NCI-H2171 treated with DMSO at 0.1 percent for 48 hours (cell line): ENCODE measurements around the gene IKZF2.

ENCODE experiments used
- DNase-seq: peaks from one replicate; lab custom pipeline; 2025; lab: John Stamatoyannopoulos, UW

IKZF2 gene

GRCh38 chr2:213101109-213101508 is 50.3 kb downstream of the IKZF2 start:
- no peak for DNase-seq

- DNase-seq = no peak
Observed at GRCh38 chr2:213098612-213099011, 52.8 kb downstream of the IKZF2 start.

GRCh38 chr2:213091765-213092164 is 59.6 kb downstream of the IKZF2 start:
- no peak for DNase-seq

GRCh38 chr2:213090772-213091171 is 60.6 kb downstream of the IKZF2 start:
- no peak for DNase-seq

- DNase-seq = no peak
Observed at GRCh38 chr2:213089438-213089837, 62.0 kb downstream of the IKZF2 start.

GRCh38 chr2:213087040-213087439 is 64.4 kb downstream of the IKZF2 start:
- DNase-seq = no peak

GRCh38 chr2:213086571-213086970 is 64.8 kb downstream of the IKZF2 start:
- DNase-seq = no peak

- DNase-seq = no peak
Observed at GRCh38 chr2:213086050-213086449, 65.4 kb downstream of the IKZF2 start.

GRCh38 chr2:213085538-213085937 is 65.9 kb downstream of the IKZF2 start:
- DNase-seq = no peak

- DNase-seq = no peak
Observed at GRCh38 chr2:213084261-213084660, 67.2 kb downstream of the IKZF2 start.

- no peak for DNase-seq
Observed at GRCh38 chr2:213080969-213081617, 70.3 kb downstream of the IKZF2 start.

GRCh38 chr2:213079756-213080155 is 71.7 kb downstream of the IKZF2 start:
- no peak for DNase-seq

- DNase-seq = no peak
Observed at GRCh38 chr2:213078686-213079085, 72.7 kb downstream of the IKZF2 start.

GRCh38 chr2:213069531-213069930 is 81.9 kb downstream of the IKZF2 start:
- DNase-seq = no peak

- no peak for DNase-seq
Observed at GRCh38 chr2:213068676-213069359, 82.6 kb downstream of the IKZF2 start.

- DNase-seq = no peak
Observed at GRCh38 chr2:213067888-213068287, 83.5 kb downstream of the IKZF2 start.

GRCh38 chr2:213066443-213066743 is 85.0 kb downstream of the IKZF2 start:
- no peak for DNase-seq

GRCh38 chr2:213065583-213066442 is 85.6 kb downstream of the IKZF2 start:
- DNase-seq = peak; percentile 79

- no peak for DNase-seq
Observed at GRCh38 chr2:213064099-213064498, 87.3 kb downstream of the IKZF2 start.

- no peak for DNase-seq
Observed at GRCh38 chr2:213057977-213058376, 93.4 kb downstream of the IKZF2 start.

- peak; percentile 17 for DNase-seq
Observed at GRCh38 chr2:213046431-213046830, 105.0 kb downstream of the IKZF2 start.

GRCh38 chr2:213043566-213043965 is 107.8 kb downstream of the IKZF2 start:
- no peak for DNase-seq

GRCh38 chr2:213042262-213042661 is 109.2 kb downstream of the IKZF2 start:
- no peak for DNase-seq
